IMR-90 (cell line): Measurements from ENCODE around the gene FBXO33. TPM values are rescaled to one million over a fixed set of nuclear protein-coding genes. Genes with fewer than 3 reads are reported as not detected.
A peak's percentile ranks its signal among the peaks of the same experiment; 100 is the strongest.

Experiments
- ATAC-seq: fragments of 200-7000 bp; cut with Tn5 transposase; 2 replicates; pipeline ENCODE4 v1.9.1; 2020; ENCODE audit warnings: low read depth, mild to moderate bottlenecking, moderate library complexity
- BruUV-seq: library from RNA; stranded (reverse); fragments of 400-500 nt; replicated peaks from 2 replicates; lab custom pipeline; 2021; lab: Mats Ljungman, UMichigan
- CTCF ChIA-PET: fragments of 300-600 bp; formaldehyde crosslinking; extraction: SDS; loops from one replicate; lab custom pipeline; 2021; ENCODE audit warnings: antibody characterized with exemption; lab: Yijun Ruan, JAX
- POLR2A ChIA-PET: fragments of 300-600 bp; sonication (Branson Sonifier 250); formaldehyde crosslinking; loops from one replicate; lab custom pipeline; 2022; ENCODE audit warnings: antibody characterized with exemption; ENCODE audit not compliant: unreplicated experiment; lab: Charles Lee
- DNase-seq: peaks from one replicate; pipeline ENCODE4 v3.0.0; 2013
- H2AFZ ChIP-seq: replicated peaks from 2 replicates; pipeline ENCODE3; 2013; ENCODE audit warnings: low read length, mild to moderate bottlenecking; ENCODE audit not compliant: poor library complexity
- H2AK5ac ChIP-seq: 2 replicates; pipeline ENCODE4 v1.6.1; 2013; ENCODE audit warnings: low read depth, low read length, inconsistent platforms
- H2AK9ac ChIP-seq: replicated peaks from 2 replicates; pipeline ENCODE3; 2013; ENCODE audit warnings: mild to moderate bottlenecking, low read depth, low read length, moderate library complexity; ENCODE audit not compliant: poor library complexity
- H2BK120ac ChIP-seq: 2 replicates; pipeline ENCODE4 v1.6.1; 2013; ENCODE audit warnings: low read depth, low read length, inconsistent platforms
- H2BK15ac ChIP-seq: 3 replicates; pipeline ENCODE4 v1.6.1; 2013; ENCODE audit warnings: low read depth, low read length, inconsistent platforms
- H2BK20ac ChIP-seq: 2 replicates; pipeline ENCODE4 v1.6.1; 2013; ENCODE audit warnings: low read depth, mild to moderate bottlenecking, inconsistent platforms, low read length, moderate library complexity
- H2BK5ac ChIP-seq: 2 replicates; pipeline ENCODE4 v1.6.1; 2013; ENCODE audit warnings: mild to moderate bottlenecking, low read depth, low read length, inconsistent platforms; ENCODE audit not compliant: poor library complexity, severe bottlenecking
- H3K14ac ChIP-seq: replicated peaks from 2 replicates; pipeline ENCODE4 v1.6.1; 2013; ENCODE audit warnings: low read depth, low read length, inconsistent platforms
- H3K18ac ChIP-seq: 2 replicates; pipeline ENCODE4 v1.6.1; 2013; ENCODE audit warnings: low read depth, low read length, control low read depth
- H3K23ac ChIP-seq: 2 replicates; pipeline ENCODE4 v1.6.1; 2013; ENCODE audit warnings: low read depth, low read length, inconsistent platforms
- H3K27ac ChIP-seq: 2 replicates; pipeline ENCODE4 v1.5.1; 2013; ENCODE audit warnings: mild to moderate bottlenecking, control low read depth, low read length; ENCODE audit not compliant: insufficient read depth
- H3K27me3 ChIP-seq: 2 replicates; pipeline ENCODE4 v1.6.1; 2013; ENCODE audit warnings: low read length; ENCODE audit not compliant: control insufficient read depth, insufficient read depth
- H3K36me3 ChIP-seq: 2 replicates; pipeline ENCODE4 v1.6.1; 2013; ENCODE audit warnings: low read length, mixed read lengths; ENCODE audit not compliant: control insufficient read depth, insufficient read depth
- H3K4ac ChIP-seq: 2 replicates; pipeline ENCODE4 v1.6.1; 2013; ENCODE audit warnings: low read depth, low read length, inconsistent platforms
- H3K4me1 ChIP-seq: 2 replicates; pipeline ENCODE4 v1.6.1; 2013; ENCODE audit warnings: low read length, mixed read lengths; ENCODE audit not compliant: control insufficient read depth, insufficient read depth
- H3K4me2 ChIP-seq: 2 replicates; pipeline ENCODE4 v1.6.1; 2013; ENCODE audit warnings: low read depth, mild to moderate bottlenecking, control low read depth, low read length, moderate library complexity
- H3K4me3 ChIP-seq: 2 replicates; pipeline ENCODE4 v1.5.1; 2013; ENCODE audit warnings: low read depth, mild to moderate bottlenecking, control low read depth, low read length, moderate library complexity; ENCODE audit not compliant: insufficient read depth
- H3K56ac ChIP-seq: 2 replicates; pipeline ENCODE4 v1.6.1; 2013; ENCODE audit warnings: low read length, inconsistent platforms; ENCODE audit not compliant: insufficient read depth; ENCODE audit errors: extremely low read depth
- H3K79me1 ChIP-seq, 2 experiments: 2 replicates each; pipeline ENCODE4 v1.6.1; 2013; ENCODE audit warnings: low read length in 2 of 2, inconsistent platforms in 1 of 2, low read depth in 1 of 2
- H3K9ac ChIP-seq: 2 replicates; pipeline ENCODE4 v1.6.1; 2013; ENCODE audit warnings: low read depth, low read length, control low read depth
- H3K9me1 ChIP-seq: 2 replicates; pipeline ENCODE4 v1.6.1; 2013; ENCODE audit warnings: low read length, inconsistent platforms; ENCODE audit not compliant: insufficient read depth
- H3K9me3 ChIP-seq: 2 replicates; pipeline ENCODE4 v1.6.1; 2013; ENCODE audit warnings: low read length; ENCODE audit not compliant: control insufficient read depth, insufficient read depth
- H4K20me1 ChIP-seq: 2 replicates; pipeline ENCODE4 v1.6.1; 2013; ENCODE audit warnings: low read length, inconsistent platforms; ENCODE audit not compliant: insufficient read depth
- H4K5ac ChIP-seq: 2 replicates; pipeline ENCODE4 v1.6.1; 2013; ENCODE audit warnings: mild to moderate bottlenecking, low read depth, low read length, control low read depth
- H4K8ac ChIP-seq, 2 experiments: 2 replicates each; pipeline ENCODE4 v1.6.1; 2013; ENCODE audit warnings: low read depth in 2 of 2, low read length in 2 of 2, control low read depth in 1 of 2, inconsistent platforms in 1 of 2
- H4K91ac ChIP-seq: 2 replicates; pipeline ENCODE4 v1.6.1; 2013; ENCODE audit warnings: low read depth, low read length, inconsistent platforms; ENCODE audit not compliant: insufficient read depth
- MAZ ChIP-seq: IDR thresholded peaks from 2 replicates; pipeline ENCODE4 v1.6.1; 2012; ENCODE audit warnings: low read depth, mild to moderate bottlenecking, low read length, improper control_type of control experiment, moderate library complexity, borderline replicate concordance
- NFE2L2 ChIP-seq: fragments of 150-350 bp; IDR thresholded peaks from 2 replicates; pipeline ENCODE4 v1.6.1; 2016; ENCODE audit warnings: low read depth, mild to moderate bottlenecking, low read length
- RFX5 ChIP-seq: IDR thresholded peaks from 2 replicates; pipeline ENCODE4 v1.8.0; 2012; ENCODE audit warnings: low read depth, mild to moderate bottlenecking, low read length, moderate library complexity
- dilution Hi-C: fragments of 300-500 bp; cut with HindIII; formaldehyde crosslinking; loops from one replicate; pipeline ENCODE4 v1.14.3; 2018; ENCODE audit warnings: low sequenced_read_pairs; ENCODE audit not compliant: unreplicated experiment
- in situ Hi-C: fragments of 300-500 bp; cut with MboI; formaldehyde crosslinking; loops from 3 replicates; pipeline ENCODE4 v1.14.3; 2019; ENCODE audit warnings: low sequenced_read_pairs, inconsistent platforms, mixed read lengths
- intact Hi-C: fragments of 100-400 bp; cut with micrococcal nuclease; formaldehyde crosslinking; loops from 2 replicates; pipeline ENCODE4 v1.10.0; 2022
- polyA plus RNA-seq, 3 experiments: library from polyadenylated mRNA; depleted of rRNA; stranded (reverse); fragments of >200 nt; gene quantifications; 2 replicates each; pipeline ENCODE4 v1.2.3, GENCODE V29; 2012; ENCODE audit warnings: low replicate concordance in 1 of 3
- total RNA-seq: library from RNA; depleted of rRNA; stranded (reverse); fragments of >200 nt; gene quantifications from 2 replicates; pipeline ENCODE4 v1.2.3, GENCODE V29; 2012

FBXO33 gene
- total and polyA plus RNA-seq, 2 of the 4 experiments (the other 2 are of a cell fraction) = 7.6 to 10.0 TPM

- Histone ChIP-seq H3K9me1 (peaks cover 5% of the 10 kb centered on the region), H3K4me2 (no peak overlapping the region), H3K23ac (no peak overlapping the region), H3K4ac (no peak overlapping the region), H3K36me3 (peaks cover 12% of the 10 kb centered on the region), H2AK9ac (no peak overlapping the region), H3K4me1 (peaks cover 1% of the 10 kb centered on the region; the same call in 1 of the 2 replicates), H3K9me3 (no peaks in the 10 kb centered on the region), H3K4me3 (no peak overlapping the region), H3K14ac (no peak overlapping the region), H4K20me1 (no peaks in the 10 kb centered on the region), H3K9ac (no peak overlapping the region), H4K8ac (no peak overlapping the region), H3K56ac (no peak overlapping the region), H2BK15ac (no peak overlapping the region), H2BK5ac (no peak overlapping the region), H4K91ac (no peak overlapping the region), H2AFZ (no peak overlapping the region), H3K27ac (no peak overlapping the region), H2BK120ac (no peak overlapping the region), H4K5ac (no peak overlapping the region), H3K27me3 (no peaks in the 10 kb centered on the region), H2AK5ac (no peak overlapping the region), H3K79me1 (peaks cover 4 to 5% of the 10 kb centered on the region in 2 experiments; a peak in 2 of 4 replicates), H3K18ac (no peak overlapping the region), H2BK20ac (no peak overlapping the region)
- TF ChIP-seq NFE2L2 (no peak), MAZ (no peak), RFX5 (no peak)
- dilution Hi-C loops (no loop called here), in situ Hi-C loops (no loop called here), intact Hi-C loops (no loop called here)
- BruUV-seq = no TSS peak
- POLR2A ChIA-PET = no interaction called here
- peak; percentile 54 for DNase-seq
- ATAC-seq = peak; percentile 40; the same call in 1 of the 2 replicates
- CTCF ChIA-PET = interaction anchor here (0.7 kb wide), 1 partner anchor 30 kb away, joined by 3 read pairs; no protein-coding TSS in a partner anchor
Measured at GRCh38 chr14:39396448-39396847, 35.8 kb downstream of the FBXO33 start.
